GM18505 (cell line): ENCODE measurements around the gene NIPSNAP3A.
"Not testable (repeated sequence)": the region's sequence is repeated elsewhere in the genome, so short reads cannot be mapped to it uniquely, and the experiment has no call there.

Source experiments
- ATAC-seq: cut with Tn5 transposase; IDR thresholded peaks from one replicate; pipeline ENCODE4 v1.9.1; 2021; ENCODE audit not compliant: unreplicated experiment
- POLR2A ChIP-seq: IDR thresholded peaks from 4 replicates; pipeline ENCODE4 v1.6.1; 2011; ENCODE audit warnings: borderline replicate concordance; ENCODE audit not compliant: insufficient read depth, insufficient read length; ENCODE audit errors: extremely low read depth

NIPSNAP3A gene

DNA sequence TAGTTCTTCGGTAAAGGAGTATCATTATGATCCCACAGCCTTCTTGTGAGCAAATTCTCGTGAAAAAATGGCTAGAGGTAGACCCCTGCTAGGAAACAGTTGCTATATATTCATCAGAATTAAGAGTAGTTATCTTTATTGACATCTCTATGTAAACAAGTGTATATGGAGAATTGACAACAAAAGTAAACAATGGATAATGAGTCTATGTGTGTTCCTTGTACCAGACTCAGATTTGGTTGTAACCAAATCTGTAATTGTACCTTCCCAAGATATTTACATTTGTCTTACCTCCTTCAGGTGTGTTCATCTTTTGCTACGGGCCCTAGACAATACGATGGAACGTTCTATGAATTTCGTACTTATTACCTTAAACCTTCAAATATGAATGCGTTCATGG, 18.5 kb downstream of the NIPSNAP3A start:
- no peak for TF ChIP-seq POLR2A

DNA sequence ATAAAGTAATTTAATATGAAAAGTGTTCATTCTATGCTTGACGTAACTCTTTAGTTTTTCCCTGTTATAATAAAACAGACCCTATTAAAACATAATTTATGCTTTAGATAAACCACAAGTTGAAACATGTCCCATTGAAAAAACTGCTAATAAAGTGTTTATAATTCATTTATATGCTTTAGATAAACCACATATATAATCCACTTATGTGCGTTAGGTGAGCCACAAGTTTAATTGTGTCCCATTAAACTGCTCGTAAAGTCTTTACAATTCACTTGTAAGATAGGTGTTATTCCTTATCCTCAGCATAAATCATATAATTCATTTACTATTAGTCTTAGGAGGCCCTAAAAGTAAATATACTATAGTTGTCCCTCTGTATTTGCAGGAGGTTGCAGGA, 20.0 kb downstream of the NIPSNAP3A start:
- no peak for TF ChIP-seq POLR2A
- ATAC-seq: no peak

More for the DNA sequence above, 18.5 kb downstream of the NIPSNAP3A start:
- ATAC-seq: no peak

DNA sequence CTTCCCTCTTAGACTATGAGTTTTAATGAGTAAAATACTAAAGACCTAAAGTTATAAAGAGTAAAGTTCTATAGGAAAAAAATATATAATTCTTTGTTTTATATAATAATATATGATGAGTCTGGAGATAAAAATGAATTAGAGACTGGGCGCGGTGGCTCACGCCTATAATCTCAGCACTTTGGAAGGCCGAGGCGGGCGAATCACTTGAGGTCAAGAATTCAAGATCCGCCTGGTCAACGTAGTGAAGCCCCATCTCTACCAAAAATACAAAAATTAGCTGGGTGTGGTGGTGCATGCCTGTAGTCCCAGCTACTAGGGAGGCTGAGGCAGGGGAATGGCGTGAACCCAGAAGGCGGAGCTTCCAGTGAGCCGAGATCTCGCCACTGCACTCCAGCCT, 21.5 kb downstream of the NIPSNAP3A start:
- not testable (repeated sequence) for ATAC-seq

DNA sequence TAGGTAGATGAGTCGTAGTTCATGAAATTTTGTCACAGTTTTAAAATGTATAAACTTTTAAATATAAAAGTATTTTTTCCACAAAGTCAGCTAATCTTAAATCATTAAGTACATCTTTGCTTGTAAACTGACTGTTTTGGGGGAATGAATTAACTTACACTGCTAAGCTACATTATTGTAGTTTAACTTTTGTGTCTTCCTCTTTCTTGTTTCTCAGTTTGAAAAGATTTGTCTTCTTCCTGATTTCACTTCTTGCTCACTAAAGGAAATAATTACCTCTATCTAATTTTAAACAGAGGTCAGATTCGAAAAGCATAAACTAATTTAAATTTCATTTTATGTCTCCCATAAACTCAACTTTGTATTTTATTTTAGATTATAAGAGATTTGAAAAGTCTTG, 22.2 kb downstream of the NIPSNAP3A start:
- ATAC-seq: peak; percentile 53
- TF ChIP-seq POLR2A: no peak

DNA sequence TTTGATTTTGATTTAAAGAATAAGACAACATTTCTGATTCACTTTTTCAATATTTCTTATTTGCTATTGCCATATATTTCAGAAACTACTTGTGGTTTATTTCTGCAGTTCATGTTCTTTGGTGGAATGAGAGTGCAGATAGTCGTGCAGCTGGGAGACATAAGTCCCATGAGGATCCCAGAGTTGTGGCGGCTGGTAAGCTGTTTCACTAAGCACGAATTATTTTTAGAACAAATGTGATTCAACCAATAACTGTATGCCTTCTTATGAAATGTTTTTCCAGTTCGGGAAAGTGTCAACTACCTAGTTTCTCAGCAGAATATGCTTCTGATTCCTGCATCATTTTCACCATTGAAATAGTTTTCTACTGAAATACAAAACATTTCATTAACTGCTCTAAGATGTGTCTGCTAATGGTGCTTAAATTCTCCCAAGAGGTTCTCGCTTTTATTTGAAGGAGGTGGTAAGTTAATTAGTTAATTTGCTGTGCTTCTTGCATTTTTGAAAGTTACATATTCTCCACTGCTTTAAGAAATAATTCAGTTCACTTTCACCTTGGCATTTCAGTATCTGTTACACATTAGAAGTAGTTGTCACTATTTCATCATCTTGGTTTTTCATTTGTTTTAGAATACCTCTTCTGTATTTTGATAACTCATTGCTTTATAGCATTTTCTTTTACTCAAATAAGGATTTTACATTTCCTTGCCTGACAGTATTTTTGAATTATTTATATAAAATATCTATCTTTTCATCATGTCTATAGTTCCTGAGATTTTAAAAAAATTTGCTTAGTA, 25.4 kb downstream of the NIPSNAP3A start:
- no peak for ATAC-seq
- no peak for TF ChIP-seq POLR2A

DNA sequence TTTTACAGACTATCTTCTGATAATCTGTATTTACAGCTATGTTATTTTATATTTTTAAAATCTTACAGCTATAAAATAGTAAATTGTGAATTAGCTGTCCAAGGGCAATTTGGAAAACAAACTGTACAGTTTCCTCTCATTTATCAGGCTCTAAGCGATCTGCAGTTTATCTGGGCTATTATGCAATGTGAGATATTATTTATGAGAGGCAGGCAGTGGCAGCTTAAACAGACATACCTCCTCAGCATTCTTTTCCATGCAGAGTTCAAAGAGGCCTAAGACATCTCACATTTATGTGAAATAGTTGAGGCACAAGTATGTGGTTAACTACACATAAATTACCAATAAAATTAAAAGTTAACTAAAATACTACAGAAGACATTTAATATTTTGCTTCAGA, 26.6 kb downstream of the NIPSNAP3A start:
- TF ChIP-seq POLR2A: no peak
- ATAC-seq: no peak

DNA sequence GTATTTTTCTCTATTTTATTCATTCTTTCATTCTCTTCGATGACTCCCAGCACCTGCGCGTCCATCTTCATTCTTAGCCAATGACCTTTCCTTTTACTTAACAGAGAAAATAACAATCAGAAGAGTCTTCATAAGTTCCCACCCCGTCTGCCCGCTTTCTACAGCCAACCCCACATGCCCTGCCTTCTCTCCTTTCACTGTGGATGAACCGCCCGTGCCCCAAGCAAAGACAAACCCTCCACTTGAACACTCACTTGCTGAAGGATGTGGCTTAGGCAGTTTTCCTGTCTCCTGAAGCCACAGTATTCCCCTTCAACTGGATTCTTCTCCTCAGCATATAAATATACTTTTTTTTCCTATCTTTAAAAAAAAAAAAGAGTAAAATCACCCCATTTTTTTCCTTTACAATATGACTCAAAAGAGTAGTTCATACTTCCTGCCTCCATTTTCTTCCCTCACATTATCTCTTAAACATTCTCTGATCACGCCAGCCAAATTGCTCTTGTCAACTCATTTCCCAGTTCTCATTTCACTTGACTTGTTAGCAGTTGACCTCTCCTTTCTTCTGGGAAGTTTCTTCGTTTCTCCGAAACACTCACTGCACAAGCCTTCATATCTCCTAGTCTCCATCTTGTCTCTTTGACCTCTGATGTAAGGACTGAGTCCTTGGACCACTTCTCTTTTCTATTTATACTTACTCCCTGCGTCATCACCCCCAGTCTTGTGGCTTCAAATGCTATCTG, 27.5 kb downstream of the NIPSNAP3A start:
- peak; percentile 67 for TF ChIP-seq POLR2A
- peak; percentile 91 for ATAC-seq

DNA sequence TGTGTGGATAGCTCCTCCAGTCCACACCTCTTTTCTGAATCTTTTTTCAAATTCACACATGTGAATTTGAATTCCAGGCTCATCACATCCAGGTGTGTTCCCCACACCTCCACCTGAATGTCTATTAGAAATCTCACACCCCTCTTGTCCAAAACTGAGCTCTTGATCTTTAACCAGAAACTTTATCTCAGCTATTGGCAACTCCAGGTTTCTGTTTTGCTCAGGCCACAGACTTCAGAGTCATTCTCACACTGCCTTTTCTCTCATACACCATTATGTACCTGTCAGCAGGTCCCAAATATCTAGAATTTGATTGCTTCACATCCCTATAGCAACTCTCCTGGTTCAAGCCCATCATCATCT, 28.1 kb downstream of the NIPSNAP3A start:
- peak; percentile 62 for ATAC-seq
- TF ChIP-seq POLR2A: no peak

DNA sequence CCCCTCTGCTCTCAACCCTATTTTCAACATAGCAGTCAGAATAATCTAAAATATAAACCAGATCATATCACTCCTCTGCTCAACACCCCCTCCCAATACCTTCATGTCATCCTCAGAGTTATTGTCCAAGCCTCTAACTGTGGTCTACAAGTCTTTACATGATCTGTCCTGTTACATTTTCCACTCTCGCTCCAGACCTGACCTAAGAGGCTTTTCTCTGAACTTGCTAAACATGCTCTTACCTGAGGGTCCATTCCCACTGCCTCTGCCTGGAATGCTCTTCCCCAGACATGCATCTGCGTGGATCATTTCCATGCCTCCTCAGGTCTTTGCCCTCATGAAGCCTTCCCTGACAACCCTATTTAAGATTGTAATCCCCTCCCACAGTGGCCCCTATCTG, 28.5 kb downstream of the NIPSNAP3A start:
- no peak for ATAC-seq

DNA sequence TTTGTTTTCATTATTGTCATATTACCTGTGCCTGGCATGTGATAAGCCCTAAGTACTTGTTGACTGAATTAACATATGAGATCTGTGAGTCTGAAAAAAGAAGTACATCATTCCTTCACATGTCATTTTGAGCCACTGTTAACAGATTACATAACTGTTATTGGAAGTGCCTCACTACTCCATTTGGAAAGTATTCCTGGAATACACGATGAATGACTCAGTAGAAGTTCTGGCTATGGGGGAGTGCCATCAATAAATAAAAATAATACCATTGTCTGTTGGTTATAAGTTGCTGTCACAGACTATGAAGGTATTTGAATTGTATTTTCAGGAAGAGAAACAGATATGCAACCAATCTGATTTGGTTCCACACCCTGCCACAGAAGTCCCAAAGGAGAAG, 29.3 kb downstream of the NIPSNAP3A start:
- no peak for TF ChIP-seq POLR2A
- no peak for ATAC-seq

More for the DNA sequence above, 28.5 kb downstream of the NIPSNAP3A start:
- no peak for TF ChIP-seq POLR2A

DNA sequence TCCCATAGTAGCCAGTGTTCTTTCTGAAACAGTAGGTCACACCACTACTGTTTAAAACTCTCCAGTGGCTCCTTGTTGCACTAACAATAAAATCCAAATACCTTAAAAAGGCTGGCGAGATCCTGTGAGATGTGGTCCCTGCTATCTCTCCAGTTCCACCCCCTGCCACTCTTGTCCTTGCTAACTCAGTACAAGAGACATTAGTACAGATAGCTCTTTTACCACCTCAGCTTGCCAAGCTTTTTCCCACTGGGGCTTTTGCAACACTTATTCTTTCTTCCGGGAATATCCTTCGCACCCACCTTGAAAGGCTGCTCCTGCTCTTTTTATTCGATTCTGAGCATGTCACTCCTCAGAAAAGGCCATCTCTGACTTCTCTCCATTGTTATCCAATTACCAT, 31.3 kb downstream of the NIPSNAP3A start:
- no peak for TF ChIP-seq POLR2A
- ATAC-seq: no peak

DNA sequence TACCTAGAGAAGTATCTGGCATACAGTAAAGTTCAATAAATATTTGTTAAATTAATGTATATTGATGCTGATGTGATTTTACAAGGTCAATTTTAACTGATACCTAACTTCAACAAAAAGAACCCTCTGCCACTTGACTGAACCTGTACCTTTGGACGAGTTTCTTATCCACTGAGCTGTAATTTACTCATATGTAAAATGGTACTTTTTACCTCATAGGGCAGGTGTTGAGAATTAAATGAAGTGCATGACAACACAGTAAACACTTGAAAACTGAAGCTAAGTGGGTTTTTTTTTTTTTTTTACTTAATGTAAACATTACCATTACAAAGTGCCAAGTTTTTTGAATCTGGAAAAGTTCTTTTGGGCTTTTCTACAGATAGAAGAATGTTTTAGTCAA, 31.9 kb downstream of the NIPSNAP3A start:
- no peak for ATAC-seq
- no peak for TF ChIP-seq POLR2A

DNA sequence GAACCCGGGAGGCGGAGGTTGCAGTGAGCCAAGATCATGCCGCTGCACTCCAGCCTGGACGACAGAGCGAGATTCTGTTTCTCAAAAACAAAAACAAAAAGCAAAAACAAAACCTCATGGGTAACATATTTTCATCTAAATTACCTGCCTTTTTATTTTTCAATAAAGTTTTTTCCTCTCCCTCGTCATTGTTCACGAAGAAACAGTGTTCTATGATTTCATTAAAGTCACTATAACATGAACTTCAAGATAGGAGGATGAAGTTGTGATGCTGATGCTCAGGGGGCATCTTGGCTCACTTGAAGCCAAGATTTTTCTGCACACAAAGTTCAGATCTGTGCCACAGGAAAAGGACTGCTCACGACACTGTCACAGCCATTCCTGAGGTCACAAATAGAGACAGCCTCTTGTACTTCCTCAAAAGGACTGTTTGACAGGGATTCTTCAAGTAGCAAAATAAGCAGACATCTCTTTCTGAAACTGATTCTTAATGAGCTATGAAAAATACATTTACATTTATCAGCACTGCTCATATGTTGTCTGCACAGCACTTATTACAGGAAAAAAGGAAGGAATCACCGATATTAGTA, 32.6 kb downstream of the NIPSNAP3A start:
- TF ChIP-seq POLR2A: no peak
- no peak for ATAC-seq
